Activated naive CD4-positive, alpha-beta T cell treated with anti-CD3 and anti-CD28 coated beads, Interleukin-2, amount 50 U/mL, for 72 hours (primary cell): Measurements from ENCODE around the gene TEX51. TPM values are rescaled to one million over a fixed set of nuclear protein-coding genes. Genes with fewer than 3 reads are reported as not detected.

ENCODE experiments used
- ATAC-seq, 2 donors: fragments of 150-1000 bp; cut with Tn5 transposase; 2 replicates each; pipeline ENCODE4 v1.10.0; 2021; ENCODE audit warnings: mild to moderate bottlenecking in 2 of 2, moderate library complexity in 2 of 2
- DNase-seq, 2 donors: peaks; one replicate each; pipeline ENCODE4 v3.0.0; 2021 to 2022; ENCODE audit warnings: low spot score in 2 of 2
- H3K27ac Mint-ChIP-seq, 2 donors: one replicate each; pipeline ENCODE4 v1.8.0; 2022; ENCODE audit warnings: mild to moderate bottlenecking in 2 of 2, mixed read lengths in 2 of 2
- H3K36me3 Mint-ChIP-seq, 2 donors: one replicate each; pipeline ENCODE4 v1.8.0; 2022; ENCODE audit warnings: mixed read lengths in 2 of 2
- H3K9me3 Mint-ChIP-seq, 2 donors: one replicate each; pipeline ENCODE4 v1.8.0; 2022; ENCODE audit warnings: mixed read lengths in 2 of 2
- total RNA-seq, 2 donors: library from RNA; stranded (reverse); gene quantifications; one replicate each; pipeline ENCODE4 v1.2.3, GENCODE V29; 2022

Gene TEX51
- total RNA-seq, 2 donors from 2014 or later = not detected

- ATAC-seq (peak; percentile 68 to 94), DNase-seq (peak; percentile 61 to 83)
- Mint-ChIP-seq H3K27ac (no peak overlapping the region), H3K36me3 (no peaks in the 10 kb centered on the region), H3K9me3 (no peaks in the 10 kb centered on the region)
These were observed 12.3 kb upstream of the TEX51 start for GRCh38 chr2:126886211-126886915.

DNA sequence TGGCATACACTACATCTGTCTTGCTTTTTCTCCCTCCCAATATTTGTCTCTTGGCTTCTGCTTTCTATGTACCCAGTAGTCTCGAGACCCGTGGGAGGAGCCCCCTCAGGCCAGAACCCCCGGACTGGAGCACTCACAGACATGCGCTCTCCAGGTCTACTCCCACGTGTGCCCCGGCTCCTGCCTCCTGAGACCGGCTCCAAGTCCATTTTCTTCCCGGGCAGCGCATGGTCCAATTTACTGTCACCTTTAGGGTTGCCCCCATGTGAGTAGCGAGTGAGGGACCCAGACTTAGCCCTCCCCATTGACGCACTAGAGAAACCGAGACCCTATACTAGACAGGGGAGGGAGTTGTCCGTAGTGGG is 11.8 kb upstream of the TEX51 start:
- no peaks in the 10 kb centered on the region for H3K36me3 Mint-ChIP-seq
- ATAC-seq = no peak
- no peaks in the 10 kb centered on the region for H3K9me3 Mint-ChIP-seq

GRCh38 chr2:126887506-126887905 is 11.2 kb upstream of the TEX51 start:
- no peaks in the 10 kb centered on the region for H3K9me3 Mint-ChIP-seq
- H3K36me3 Mint-ChIP-seq = no peaks in the 10 kb centered on the region
- DNase-seq = no peak
- ATAC-seq = no peak
- no peak overlapping the region for H3K27ac Mint-ChIP-seq

More for the DNA sequence above, 11.8 kb upstream of the TEX51 start:
- no peak overlapping the region for H3K27ac Mint-ChIP-seq
- DNase-seq = no peak

DNA sequence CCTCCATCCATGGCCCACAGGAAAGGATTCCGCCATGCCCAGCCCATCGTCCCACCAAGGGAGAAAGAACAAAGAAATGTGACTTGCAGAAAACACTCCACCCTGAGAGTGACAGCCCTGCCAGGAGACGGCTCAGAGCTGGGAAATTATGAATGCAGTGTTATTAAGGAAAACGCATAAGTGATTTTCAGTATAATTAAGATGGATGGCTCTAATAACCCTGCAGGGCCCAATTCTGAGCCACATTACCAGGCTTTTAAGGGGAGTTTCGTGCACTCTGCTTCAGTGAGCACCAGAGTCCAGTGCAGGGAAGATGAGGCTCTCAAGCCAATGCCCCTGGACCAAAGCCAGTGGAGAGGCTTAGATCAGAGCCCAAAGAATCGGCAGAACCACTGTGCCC is 10.6 kb upstream of the TEX51 start:
- no peak overlapping the region for H3K27ac Mint-ChIP-seq
- DNase-seq (no peak), ATAC-seq (no peak)
- H3K9me3 Mint-ChIP-seq = no peaks in the 10 kb centered on the region
- no peaks in the 10 kb centered on the region for H3K36me3 Mint-ChIP-seq

- no peak overlapping the region for H3K27ac Mint-ChIP-seq
- ATAC-seq = no peak
- DNase-seq = peak in 1 of 2 donors; percentile 50
- no peaks in the 10 kb centered on the region for H3K9me3 Mint-ChIP-seq
- no peaks in the 10 kb centered on the region for H3K36me3 Mint-ChIP-seq
These were observed 9.6 kb upstream of the TEX51 start for GRCh38 chr2:126889071-126889470.

DNA sequence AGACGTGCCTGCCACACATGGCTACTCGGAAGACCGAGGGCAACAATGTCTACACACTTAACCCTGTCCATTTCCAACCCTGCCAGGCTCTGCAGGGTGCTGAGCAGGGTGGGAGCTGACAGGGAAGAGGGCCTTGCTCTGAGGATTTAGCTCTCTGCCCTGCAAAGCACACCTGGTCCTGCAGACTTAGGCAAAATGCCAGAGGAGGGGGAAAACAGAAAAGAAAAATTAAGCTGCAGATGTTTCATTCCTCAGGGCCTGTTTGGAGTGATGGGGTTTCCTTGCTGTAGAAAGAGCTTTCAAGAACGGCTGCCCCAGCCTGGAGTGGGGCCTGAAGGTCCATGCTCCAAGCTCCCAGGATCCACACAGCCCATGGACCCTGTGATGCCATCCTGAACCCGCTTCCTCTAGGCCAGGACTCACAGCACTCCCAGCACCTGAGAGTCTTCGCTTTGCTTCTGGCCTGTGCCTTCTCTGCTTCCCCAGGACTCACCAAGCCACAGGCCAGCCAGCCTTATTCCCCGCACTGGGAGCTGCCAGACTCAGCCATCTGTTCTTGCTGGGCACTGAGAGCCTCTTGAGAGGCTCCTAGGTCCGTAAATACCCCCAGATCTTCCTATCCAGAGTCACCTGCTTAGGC is 9.1 kb upstream of the TEX51 start:
- DNase-seq (peak in 1 of 2 donors; percentile 42), ATAC-seq (no peak)
- Mint-ChIP-seq H3K36me3 (no peaks in the 10 kb centered on the region), H3K27ac (no peak overlapping the region), H3K9me3 (no peaks in the 10 kb centered on the region)

GRCh38 chr2:126890136-126890510 is 8.6 kb upstream of the TEX51 start:
- no peak for ATAC-seq
- no peaks in the 10 kb centered on the region for H3K36me3 Mint-ChIP-seq
- peak in 1 of 2 donors; percentile 51 for DNase-seq
- H3K27ac Mint-ChIP-seq = no peak overlapping the region
- H3K9me3 Mint-ChIP-seq = no peaks in the 10 kb centered on the region

DNA sequence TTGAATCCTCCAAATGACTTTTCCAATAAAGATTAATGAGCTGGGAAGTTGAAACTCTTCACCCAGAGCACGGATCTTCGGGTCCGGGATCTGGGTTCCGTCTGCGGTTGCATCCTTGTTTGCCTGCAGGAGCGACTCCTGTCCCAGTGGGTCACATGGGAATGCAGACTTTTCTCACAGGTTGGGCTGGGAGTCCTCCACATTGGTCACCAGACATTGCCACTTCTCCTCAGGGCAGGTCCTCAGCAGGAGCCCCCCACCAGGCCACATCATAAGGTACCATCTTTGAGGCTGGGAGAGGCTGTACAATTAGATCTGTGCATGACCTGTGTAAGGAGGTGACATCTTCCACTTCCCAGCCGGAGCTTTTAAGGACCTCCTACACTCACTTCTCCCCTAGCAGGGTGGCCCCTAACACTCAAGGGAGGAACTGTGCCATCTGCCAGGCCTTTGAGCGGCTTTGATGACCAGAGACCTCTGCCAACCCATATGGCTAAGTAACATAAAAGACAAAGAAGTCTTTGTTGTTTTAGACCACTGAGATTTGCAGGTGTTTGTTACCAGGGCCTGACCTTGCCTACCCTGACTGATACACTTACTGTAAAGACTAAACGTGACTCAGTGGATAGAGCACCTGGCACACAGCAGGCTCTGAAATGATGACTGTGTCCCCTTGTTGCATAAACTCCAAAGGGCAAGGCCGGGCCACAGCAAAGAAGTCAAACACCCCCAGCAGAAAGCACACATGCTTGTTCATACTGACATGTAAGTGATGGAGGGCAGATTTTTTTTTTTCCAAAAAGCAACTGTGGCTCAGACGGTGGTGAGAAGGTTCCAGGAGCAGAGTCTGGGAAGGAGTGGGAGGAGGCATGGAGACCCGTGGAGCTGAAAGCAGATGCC is 7.9 kb upstream of the TEX51 start:
- H3K36me3 Mint-ChIP-seq = no peaks in the 10 kb centered on the region
- H3K27ac Mint-ChIP-seq = peak overlapping the region in 1 of 2 donors; percentile 87
- peak in 1 of 2 donors; percentile 26 for DNase-seq
- no peak for ATAC-seq
- no peaks in the 10 kb centered on the region for H3K9me3 Mint-ChIP-seq

- no peaks in the 10 kb centered on the region for H3K9me3 Mint-ChIP-seq
- ATAC-seq (no peak), DNase-seq (peak in 1 of 2 donors; percentile 51)
- H3K36me3 Mint-ChIP-seq = no peaks in the 10 kb centered on the region
- no peak overlapping the region for H3K27ac Mint-ChIP-seq
These were observed 6.8 kb upstream of the TEX51 start for GRCh38 chr2:126891681-126892500.

GRCh38 chr2:126893153-126893552 is 5.5 kb upstream of the TEX51 start:
- peaks cover 0 to 5% of the 10 kb centered on the region in 2 donors for H3K9me3 Mint-ChIP-seq
- peak in 1 of 2 donors; percentile 28 for DNase-seq
- no peak overlapping the region for H3K27ac Mint-ChIP-seq
- no peak for ATAC-seq
- H3K36me3 Mint-ChIP-seq = no peaks in the 10 kb centered on the region

DNA sequence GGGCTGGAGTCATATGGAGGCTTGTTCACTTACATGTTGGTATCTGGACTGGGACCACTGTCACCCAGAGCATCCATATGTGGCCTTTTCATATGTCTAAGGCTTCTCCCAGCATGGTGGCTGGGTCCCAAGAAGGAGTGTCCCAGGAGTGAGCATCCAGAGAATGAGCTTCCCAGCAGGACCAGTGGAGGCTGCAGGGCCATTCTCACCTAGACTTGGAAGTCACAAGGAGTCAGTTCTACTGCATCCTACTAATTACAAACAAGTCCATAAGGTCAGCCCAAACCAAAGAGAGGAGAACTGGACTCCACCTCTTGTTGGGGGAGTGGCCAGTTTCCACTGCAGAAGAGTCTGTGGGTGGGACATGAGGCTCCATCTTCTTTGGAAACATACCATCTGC is 5.1 kb upstream of the TEX51 start:
- no peak overlapping the region for H3K27ac Mint-ChIP-seq
- H3K36me3 Mint-ChIP-seq = no peaks in the 10 kb centered on the region
- no peak for ATAC-seq
- peaks cover 0 to 5% of the 10 kb centered on the region in 2 donors for H3K9me3 Mint-ChIP-seq
- no peak for DNase-seq

GRCh38 chr2:126894082-126894481 is 4.6 kb upstream of the TEX51 start:
- DNase-seq (peak in 1 of 2 donors; percentile 20), ATAC-seq (no peak)
- H3K9me3 Mint-ChIP-seq = peaks cover 0 to 5% of the 10 kb centered on the region in 2 donors
- H3K27ac Mint-ChIP-seq = no peak overlapping the region
- H3K36me3 Mint-ChIP-seq = no peaks in the 10 kb centered on the region

DNA sequence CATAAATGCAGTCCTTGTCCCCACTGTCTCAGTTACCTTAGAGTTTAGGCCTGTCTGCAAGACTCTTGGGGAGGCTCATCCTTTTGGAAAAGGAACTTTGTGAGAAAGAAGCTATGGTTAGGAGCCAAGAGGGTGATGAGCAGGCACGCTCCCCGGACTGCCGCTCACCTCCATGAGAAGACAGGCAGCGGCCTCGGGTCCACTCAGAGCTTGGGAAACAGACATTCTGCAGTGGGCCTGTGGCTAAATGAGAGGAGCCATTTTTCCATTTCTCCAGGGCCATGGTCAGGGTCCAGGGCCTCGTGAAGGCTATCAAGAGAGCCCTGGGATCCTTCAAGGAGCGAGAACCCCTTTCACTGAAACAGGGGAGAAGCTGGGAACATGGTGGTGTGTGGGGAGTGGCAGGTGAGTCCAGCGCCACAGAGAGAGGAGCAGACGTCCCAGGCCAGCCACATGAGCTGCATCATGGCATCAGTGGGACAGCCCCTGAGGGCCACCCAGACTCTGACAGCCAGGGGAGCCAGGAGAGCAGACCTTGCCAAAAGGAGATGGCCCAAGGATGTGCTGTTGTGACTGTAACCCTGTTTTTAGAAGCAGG is 4.0 kb upstream of the TEX51 start:
- H3K36me3 Mint-ChIP-seq = no peaks in the 10 kb centered on the region
- H3K27ac Mint-ChIP-seq = no peak overlapping the region
- ATAC-seq (no peak), DNase-seq (peak in 1 of 2 donors; percentile 14)
- H3K9me3 Mint-ChIP-seq = peaks cover 0 to 5% of the 10 kb centered on the region in 2 donors

DNA sequence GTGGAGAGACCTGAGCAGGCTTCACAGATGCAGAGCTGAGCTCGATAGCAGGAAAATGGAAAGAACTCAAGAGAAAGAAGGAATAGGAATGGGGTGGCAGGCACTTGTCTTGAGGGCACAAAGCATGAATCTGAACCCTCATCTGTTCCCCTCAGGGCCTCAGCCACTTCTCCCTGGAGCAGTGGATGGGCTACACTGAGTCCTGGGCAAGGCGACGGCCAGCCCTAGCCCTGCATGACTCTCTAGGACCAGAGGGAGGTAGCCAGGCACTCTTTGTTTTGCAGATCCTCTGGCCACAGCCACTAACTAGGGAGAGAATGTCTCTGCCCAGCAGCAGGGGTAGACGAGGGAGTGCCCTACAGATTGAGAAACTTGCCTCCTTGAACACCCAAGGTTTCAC is 3.4 kb upstream of the TEX51 start:
- ATAC-seq (no peak), DNase-seq (peak in 1 of 2 donors; percentile 33)
- no peaks in the 10 kb centered on the region for H3K36me3 Mint-ChIP-seq
- H3K27ac Mint-ChIP-seq = no peak overlapping the region
- H3K9me3 Mint-ChIP-seq = peaks cover 0 to 5% of the 10 kb centered on the region in 2 donors

DNA sequence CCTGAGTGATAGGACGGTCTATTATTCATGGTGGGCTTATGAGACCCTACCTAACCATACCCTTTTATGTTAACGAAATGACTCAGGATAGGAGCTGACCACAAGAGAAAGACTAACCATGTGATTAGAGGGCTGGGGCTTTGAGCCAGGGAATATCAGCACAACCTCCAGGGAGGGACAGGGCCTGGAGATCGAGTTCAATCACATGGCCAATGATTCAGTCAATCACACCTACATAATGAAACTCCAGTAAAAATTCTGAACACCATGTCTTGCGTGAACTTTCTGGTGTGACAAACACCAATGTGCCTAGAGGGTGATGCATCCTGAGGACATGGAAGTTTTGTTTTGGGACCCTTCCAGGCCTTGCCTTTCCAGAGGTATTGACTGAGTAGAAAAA is 2.2 kb upstream of the TEX51 start:
- no peak for ATAC-seq
- Mint-ChIP-seq H3K9me3 (peaks cover 0 to 5% of the 10 kb centered on the region in 2 donors), H3K36me3 (no peaks in the 10 kb centered on the region), H3K27ac (no peak overlapping the region)
- DNase-seq = no peak

DNA sequence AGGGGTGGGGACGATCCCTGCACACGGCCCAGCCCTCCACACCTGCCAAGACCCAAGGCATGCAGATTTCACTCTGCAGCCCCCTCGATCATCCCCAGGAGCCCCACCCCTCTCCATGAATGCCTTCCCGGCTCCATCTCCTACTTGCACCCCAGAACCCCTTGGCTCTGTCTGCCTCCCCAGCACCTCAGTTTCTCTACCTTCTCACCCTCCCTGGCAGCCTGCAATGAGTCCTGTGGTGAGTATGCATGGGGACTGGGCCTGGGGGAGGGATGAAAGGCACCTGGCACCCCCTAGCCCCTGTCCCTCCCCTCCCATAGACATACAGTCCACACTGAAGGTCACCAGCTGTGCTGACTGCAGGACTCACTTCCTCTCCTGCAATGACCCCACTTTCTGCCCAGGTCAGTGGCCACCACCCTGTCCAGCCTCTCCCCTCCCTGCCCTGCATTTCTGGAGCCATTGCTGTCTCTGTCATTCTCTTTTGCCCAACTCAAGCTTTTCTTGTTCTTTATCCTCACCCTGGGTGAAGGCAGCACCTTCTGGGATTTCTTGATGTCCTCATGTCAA is 1.0 kb downstream of the TEX51 start:
- H3K27ac Mint-ChIP-seq = no peak overlapping the region
- DNase-seq (no peak), ATAC-seq (no peak)
- H3K9me3 Mint-ChIP-seq = peaks cover 0 to 5% of the 10 kb centered on the region in 2 donors
- H3K36me3 Mint-ChIP-seq = no peaks in the 10 kb centered on the region
